ENCODE data around the gene CCDC91. TPM values are rescaled to one million over a fixed set of nuclear protein-coding genes. Genes with fewer than 3 reads are reported as not detected.
"Not testable (repeated sequence)": the region's sequence is repeated elsewhere in the genome, so short reads cannot be mapped to it uniquely, and the experiment has no call there.

CCDC91 gene
- total and polyA plus RNA-seq, 4 experiments from 2014 or later = 56.9 to 88.4 (median 70.8) TPM

DNA sequence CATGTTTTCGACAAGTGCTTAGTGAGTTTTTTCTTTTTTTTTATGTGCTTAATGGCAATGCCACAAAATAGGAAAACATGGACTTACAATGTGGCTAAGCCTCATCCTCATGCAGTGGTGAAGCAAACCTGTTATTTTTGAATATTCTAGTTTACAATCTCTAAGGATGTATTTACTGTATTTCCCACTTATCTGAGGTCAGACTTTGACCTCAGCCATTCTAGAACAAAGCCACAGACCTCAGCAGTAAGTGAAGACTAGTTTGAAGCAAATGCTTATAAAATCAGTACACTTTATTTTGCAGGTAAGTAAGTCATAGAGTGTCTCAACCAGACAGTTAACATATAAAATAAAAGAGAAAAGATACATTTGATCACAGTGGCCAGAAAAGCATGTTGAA is 130.1 kb downstream of the CCDC91 start:
- H3K27me3 Mint-ChIP-seq = no peaks in the 10 kb centered on the region
- no peak overlapping the region for H3K27ac Mint-ChIP-seq
- intact Hi-C loops (cut with micrococcal nuclease) = no loop called here
- peaks cover 0 to 5% (median 2%) of the 10 kb centered on the region in 4 donors for H3K4me1 Mint-ChIP-seq
- Histone ChIP-seq H3K36me3 (ENCODE audit: insufficient read depth, low read length) (no peaks in the 10 kb centered on the region), H3K27ac (ENCODE audit: low read depth, low read length) (no peak overlapping the region), H3K9me3 (ENCODE audit: control insufficient read depth in 1 of 2, low read length in 2 of 2) (no peaks in the 10 kb centered on the region), H3K4me3 (ENCODE audit: low read length in 2 of 2) (no peak overlapping the region), H3K4me1 (ENCODE audit: insufficient read depth, low read length) (no peaks in the 10 kb centered on the region), H3K27me3 (ENCODE audit: insufficient read depth, low read length) (no peaks in the 10 kb centered on the region)
- POLR2A ChIA-PET (ENCODE audit: partially characterized antibody) = no interaction called here
- DNase-seq = no peak
- CTCF ChIA-PET (ENCODE audit: partially characterized antibody) = no interaction called here
- H3K4me3 Mint-ChIP-seq = no peak overlapping the region
- peaks cover 0 to 14% (median 7%) of the 10 kb centered on the region in 8 donors for H3K9me3 Mint-ChIP-seq
- H3K36me3 Mint-ChIP-seq = peaks cover 33 to 47% of the 10 kb centered on the region in 2 donors

DNA sequence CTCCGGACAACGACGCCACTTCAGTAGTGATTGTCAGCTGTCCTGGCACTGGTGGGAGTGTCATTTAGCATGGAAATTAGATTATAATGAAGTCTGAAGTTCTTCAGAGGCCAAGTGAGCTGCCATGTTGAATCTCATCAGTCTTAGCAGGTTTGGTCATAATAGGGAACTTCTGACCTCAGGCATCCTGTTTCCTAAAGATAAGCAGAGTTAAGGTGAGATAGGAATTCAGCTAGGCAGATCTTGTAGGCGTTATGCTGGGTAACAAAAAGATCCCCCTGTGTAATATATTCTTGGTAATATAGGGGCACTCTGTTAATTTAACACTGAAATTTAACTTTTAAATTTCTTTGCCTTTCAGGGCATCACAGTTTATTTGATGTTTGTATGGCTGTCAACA is 137.5 kb downstream of the CCDC91 start:
- intact Hi-C loops (cut with micrococcal nuclease) = no loop called here

DNA sequence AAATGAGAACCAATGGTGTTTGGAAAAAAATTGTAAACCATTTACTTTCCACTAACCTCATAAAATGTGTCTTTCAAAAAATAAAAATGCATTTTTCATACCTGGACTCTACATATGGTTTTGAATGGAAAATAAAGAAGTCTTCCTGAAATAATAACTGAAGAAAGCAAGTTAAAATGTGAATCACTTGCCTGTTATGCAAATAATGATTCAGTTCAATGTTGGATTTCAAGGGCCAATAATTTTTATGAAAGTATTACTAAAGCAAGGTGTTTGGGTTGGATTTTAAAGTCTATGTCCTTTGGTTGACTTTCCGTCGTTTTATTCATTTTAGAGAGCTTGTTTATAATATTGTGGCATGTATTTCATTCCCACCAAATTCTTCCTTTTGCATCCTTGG is 138.7 kb downstream of the CCDC91 start:
- DNase-seq = no peak
- no peaks in the 10 kb centered on the region for H3K4me1 ChIP-seq (ENCODE audit: insufficient read depth, low read length)
- H3K27me3 Mint-ChIP-seq = no peaks in the 10 kb centered on the region

More for the DNA sequence above, 137.5 kb downstream of the CCDC91 start:
- no peak overlapping the region for H3K4me3 Mint-ChIP-seq
- no peaks in the 10 kb centered on the region for H3K36me3 ChIP-seq (ENCODE audit: insufficient read depth, low read length)
- H3K9me3 Mint-ChIP-seq = peaks cover 0 to 11% (median 3%) of the 10 kb centered on the region in 8 donors
- H3K36me3 Mint-ChIP-seq = peaks cover 40 to 62% of the 10 kb centered on the region in 2 donors
- peaks cover 0 to 7% (median 5%) of the 10 kb centered on the region in 4 donors for H3K4me1 Mint-ChIP-seq
- no peaks in the 10 kb centered on the region for H3K4me1 ChIP-seq (ENCODE audit: insufficient read depth, low read length)
- H3K27me3 Mint-ChIP-seq = no peaks in the 10 kb centered on the region
- no peak for DNase-seq
- H3K4me3 ChIP-seq (ENCODE audit: low read length in 2 of 2) = no peak overlapping the region
- H3K27ac Mint-ChIP-seq = no peak overlapping the region
- ChIA-PET CTCF (ENCODE audit: partially characterized antibody) (no interaction called here), POLR2A (ENCODE audit: partially characterized antibody) (no interaction called here)
- no peaks in the 10 kb centered on the region for H3K9me3 ChIP-seq (ENCODE audit: control insufficient read depth in 1 of 2, low read length in 2 of 2)
- H3K27ac ChIP-seq (ENCODE audit: low read depth, low read length) = no peak overlapping the region
- H3K27me3 ChIP-seq (ENCODE audit: insufficient read depth, low read length) = no peaks in the 10 kb centered on the region

DNA sequence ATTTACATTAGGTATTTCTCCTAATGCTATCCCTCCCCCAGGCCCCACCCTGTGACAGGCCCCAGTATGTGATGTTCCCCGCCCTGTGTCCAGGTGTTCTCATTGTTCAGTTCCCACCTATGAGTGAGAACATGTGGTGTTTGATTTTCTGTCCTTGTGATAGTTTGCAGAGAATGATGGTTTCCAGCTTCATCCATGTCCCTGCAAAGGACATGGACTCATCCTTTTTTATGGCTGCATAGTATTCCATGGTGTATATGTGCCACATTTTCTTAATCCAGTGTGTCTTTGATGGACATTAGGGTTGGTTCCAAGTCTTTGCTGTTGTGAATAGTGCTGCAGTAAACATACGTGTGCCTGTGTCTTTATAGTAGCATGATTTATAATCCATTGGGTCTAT is 139.5 kb downstream of the CCDC91 start:
- H3K36me3 ChIP-seq (ENCODE audit: insufficient read depth, low read length); DNase-seq; H3K4me1 ChIP-seq (ENCODE audit: insufficient read depth, low read length); H3K9me3 ChIP-seq (ENCODE audit: control insufficient read depth in 1 of 2, low read length in 2 of 2); H3K27me3 Mint-ChIP-seq; POLR2A ChIA-PET (ENCODE audit: partially characterized antibody); CTCF ChIA-PET (ENCODE audit: partially characterized antibody); H3K27me3 ChIP-seq (ENCODE audit: insufficient read depth, low read length); H3K4me1 Mint-ChIP-seq; intact Hi-C loops (cut with micrococcal nuclease); H3K27ac ChIP-seq (ENCODE audit: low read depth, low read length); H3K4me3 Mint-ChIP-seq; H3K4me3 ChIP-seq (ENCODE audit: low read length in 2 of 2); H3K27ac Mint-ChIP-seq: not testable (repeated sequence)
- Mint-ChIP-seq H3K9me3 (peaks cover 0 to 11% (median 3%) of the 10 kb centered on the region in 8 donors), H3K36me3 (peaks cover 37 to 57% of the 10 kb centered on the region in 2 donors)

More for the DNA sequence above, 138.7 kb downstream of the CCDC91 start:
- Histone ChIP-seq H3K9me3 (ENCODE audit: control insufficient read depth in 1 of 2, low read length in 2 of 2) (no peaks in the 10 kb centered on the region), H3K27ac (ENCODE audit: low read depth, low read length) (no peak overlapping the region), H3K27me3 (ENCODE audit: insufficient read depth, low read length) (no peaks in the 10 kb centered on the region), H3K4me3 (ENCODE audit: low read length in 2 of 2) (no peak overlapping the region), H3K36me3 (ENCODE audit: insufficient read depth, low read length) (no peaks in the 10 kb centered on the region)
- Mint-ChIP-seq H3K9me3 (peaks cover 0 to 11% (median 3%) of the 10 kb centered on the region in 8 donors), H3K27ac (peak overlapping the region in 1 of 7 donors; percentile 41), H3K36me3 (peaks cover 37 to 60% of the 10 kb centered on the region in 2 donors), H3K4me3 (no peak overlapping the region), H3K4me1 (peaks cover 0 to 5% (median 3%) of the 10 kb centered on the region in 4 donors)
- CTCF ChIA-PET (ENCODE audit: partially characterized antibody) = no interaction called here
- intact Hi-C loops (cut with micrococcal nuclease) = no loop called here
- POLR2A ChIA-PET (ENCODE audit: partially characterized antibody) = no interaction called here

DNA sequence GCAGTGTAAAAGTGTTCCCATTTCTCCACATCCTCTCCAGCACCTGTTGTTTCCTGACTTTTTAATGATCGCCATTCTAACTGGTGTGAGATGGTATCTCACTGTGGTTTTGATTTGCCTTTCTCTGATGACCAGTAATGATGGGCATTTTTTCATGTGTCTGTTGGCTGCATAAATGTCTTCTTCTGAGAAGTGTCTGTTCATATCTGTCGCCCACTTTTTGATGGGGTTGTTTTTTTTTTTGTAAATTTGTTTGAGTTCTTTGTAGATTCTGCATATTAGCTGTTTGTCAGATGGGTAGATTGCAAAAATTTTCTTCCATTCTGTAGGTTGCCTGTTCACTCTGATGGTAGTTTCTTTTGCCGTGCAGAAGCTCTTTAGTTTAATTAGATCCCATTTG is 140.0 kb downstream of the CCDC91 start:
- Mint-ChIP-seq H3K9me3 (peaks cover 0 to 11% (median 3%) of the 10 kb centered on the region in 8 donors), H3K36me3 (peaks cover 37 to 57% of the 10 kb centered on the region in 2 donors)
- DNase-seq; H3K4me1 ChIP-seq (ENCODE audit: insufficient read depth, low read length); H3K27ac Mint-ChIP-seq; H3K36me3 ChIP-seq (ENCODE audit: insufficient read depth, low read length); H3K27me3 Mint-ChIP-seq; H3K4me3 Mint-ChIP-seq; POLR2A ChIA-PET (ENCODE audit: partially characterized antibody); H3K4me1 Mint-ChIP-seq; intact Hi-C loops (cut with micrococcal nuclease); CTCF ChIA-PET (ENCODE audit: partially characterized antibody); H3K9me3 ChIP-seq (ENCODE audit: control insufficient read depth in 1 of 2, low read length in 2 of 2); H3K27ac ChIP-seq (ENCODE audit: low read depth, low read length); H3K27me3 ChIP-seq (ENCODE audit: insufficient read depth, low read length); H3K4me3 ChIP-seq (ENCODE audit: low read length in 2 of 2): not testable (repeated sequence)

DNA sequence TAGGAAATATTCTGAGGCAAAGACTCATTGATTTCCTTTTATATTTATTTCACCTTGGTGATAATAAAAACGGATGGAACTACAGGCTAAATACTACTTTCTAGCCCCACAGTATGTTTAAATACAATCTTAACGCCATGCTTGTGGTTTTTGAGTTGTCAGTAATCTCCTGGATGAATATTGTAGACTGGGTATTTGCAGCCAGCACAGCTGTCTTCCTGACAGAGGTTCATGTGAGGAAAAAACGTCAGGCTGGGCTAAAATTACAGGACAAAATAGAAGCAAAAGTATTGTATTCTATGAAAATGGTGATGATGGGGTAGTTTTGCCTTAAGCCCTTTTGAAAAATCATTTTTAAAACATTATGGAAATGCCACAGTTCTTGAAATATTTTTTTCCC is 140.9 kb downstream of the CCDC91 start:
- intact Hi-C loops (cut with micrococcal nuclease) = no loop called here
- no peaks in the 10 kb centered on the region for H3K27me3 Mint-ChIP-seq
- POLR2A ChIA-PET (ENCODE audit: partially characterized antibody) = no interaction called here
- peaks cover 0 to 5% (median 3%) of the 10 kb centered on the region in 4 donors for H3K4me1 Mint-ChIP-seq
- Histone ChIP-seq H3K4me3 (ENCODE audit: low read length in 2 of 2) (no peak overlapping the region), H3K36me3 (ENCODE audit: insufficient read depth, low read length) (no peaks in the 10 kb centered on the region), H3K4me1 (ENCODE audit: insufficient read depth, low read length) (no peaks in the 10 kb centered on the region), H3K9me3 (ENCODE audit: control insufficient read depth in 1 of 2, low read length in 2 of 2) (no peaks in the 10 kb centered on the region), H3K27ac (ENCODE audit: low read depth, low read length) (no peak overlapping the region), H3K27me3 (ENCODE audit: insufficient read depth, low read length) (no peaks in the 10 kb centered on the region)
- DNase-seq = no peak
- CTCF ChIA-PET (ENCODE audit: partially characterized antibody) = no interaction called here
- peak overlapping the region in 1 of 7 donors; percentile 23 for H3K27ac Mint-ChIP-seq
- peaks cover 37 to 57% of the 10 kb centered on the region in 2 donors for H3K36me3 Mint-ChIP-seq
- H3K4me3 Mint-ChIP-seq = no peak overlapping the region
- peaks cover 0 to 11% (median 3%) of the 10 kb centered on the region in 8 donors for H3K9me3 Mint-ChIP-seq

DNA sequence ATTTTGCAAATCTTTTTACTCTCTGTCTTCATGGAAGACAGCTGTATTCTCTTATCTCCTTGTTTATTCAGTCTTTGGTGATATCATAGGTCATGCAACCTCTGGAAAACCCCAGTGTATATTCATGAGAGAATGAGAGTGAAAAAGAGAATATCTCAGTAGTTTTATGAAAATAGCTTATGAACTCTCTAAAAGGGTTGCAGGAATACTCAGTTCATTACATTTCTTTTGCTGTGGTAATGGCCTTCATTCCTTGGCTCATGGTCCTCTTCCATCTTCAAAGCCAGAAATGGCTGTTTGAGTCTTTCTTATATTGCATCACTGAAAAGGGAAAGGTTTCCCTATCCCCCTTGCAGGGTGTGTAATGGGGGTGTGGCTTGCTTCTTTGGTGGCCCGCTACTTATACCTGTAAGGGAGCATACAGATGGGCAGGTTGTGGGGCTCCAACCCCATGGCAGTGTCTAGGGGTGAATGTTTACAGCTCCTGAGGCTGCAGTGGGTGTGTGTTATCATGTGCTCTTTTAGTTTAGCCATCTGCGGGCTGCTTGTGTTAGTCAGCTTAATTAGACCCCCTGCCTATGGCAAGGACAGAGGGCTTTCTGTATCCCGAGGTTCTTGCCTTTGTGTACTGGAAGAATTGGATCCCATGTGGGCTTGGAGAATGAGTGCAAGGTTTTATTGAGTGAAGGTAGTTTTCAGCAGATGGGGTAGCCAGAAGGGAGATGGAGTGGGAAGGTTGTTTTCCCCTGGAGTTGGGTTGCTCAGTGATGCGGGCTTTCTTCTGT is 150.2 kb downstream of the CCDC91 start:
- H3K9me3 Mint-ChIP-seq = no peaks in the 10 kb centered on the region
- no peak overlapping the region for H3K27ac Mint-ChIP-seq
- Histone ChIP-seq H3K27ac (ENCODE audit: low read depth, low read length) (no peak overlapping the region), H3K9me3 (ENCODE audit: control insufficient read depth in 1 of 2, low read length in 2 of 2) (no peaks in the 10 kb centered on the region), H3K4me1 (ENCODE audit: insufficient read depth, low read length) (no peaks in the 10 kb centered on the region), H3K4me3 (ENCODE audit: low read length in 2 of 2) (no peak overlapping the region), H3K36me3 (ENCODE audit: insufficient read depth, low read length) (no peaks in the 10 kb centered on the region), H3K27me3 (ENCODE audit: insufficient read depth, low read length) (no peaks in the 10 kb centered on the region)
- DNase-seq = no peak
- H3K27me3 Mint-ChIP-seq = no peaks in the 10 kb centered on the region
- peaks cover 0 to 10% (median 4%) of the 10 kb centered on the region in 4 donors for H3K4me1 Mint-ChIP-seq
- POLR2A ChIA-PET (ENCODE audit: partially characterized antibody) = no interaction called here
- no peak overlapping the region for H3K4me3 Mint-ChIP-seq
- CTCF ChIA-PET (ENCODE audit: partially characterized antibody) = no interaction called here
- intact Hi-C loops (cut with micrococcal nuclease) = no loop called here
- peaks cover 10 to 34% of the 10 kb centered on the region in 2 donors for H3K36me3 Mint-ChIP-seq
